Sciatic nerve (tissue), 2 donors: Measurements from ENCODE around the gene MTFMT. TPM values are rescaled to one million over a fixed set of nuclear protein-coding genes. Genes with fewer than 3 reads are reported as not detected.
"Not testable (repeated sequence)": the region's sequence is repeated elsewhere in the genome, so short reads cannot be mapped to it uniquely, and the experiment has no call there.

Experiments
- ATAC-seq: fragments of 200-7000 bp; cut with Tn5 transposase; one replicate; pipeline ENCODE4 v1.9.1; 2020; ENCODE audit warnings: mild to moderate bottlenecking, moderate library complexity
- DNase-seq: peaks from one replicate; pipeline ENCODE4 v3.0.0-alpha.2; 2020; ENCODE audit warnings: low spot score
- intact Hi-C: fragments of 100-400 bp; cut with DNase I; formaldehyde crosslinking; loops from one replicate; pipeline ENCODE4 v1.14.2; 2022
- total RNA-seq: library from RNA; stranded (reverse); fragmentation: NEBNext Ultra II Directional; extraction: Animal tissue kit (Norgen Biotek cat#: 25700); gene quantifications from one replicate; pipeline ENCODE4 v1.2.1, GENCODE V29; 2021
- donor health status: DM: no; HTN: no; CAD: no.
- donor health status: DM: no; HTN: no; CAD: no.

Gene MTFMT
- total RNA-seq, 1 donor from 2014 or later: 15.1 TPM

DNA sequence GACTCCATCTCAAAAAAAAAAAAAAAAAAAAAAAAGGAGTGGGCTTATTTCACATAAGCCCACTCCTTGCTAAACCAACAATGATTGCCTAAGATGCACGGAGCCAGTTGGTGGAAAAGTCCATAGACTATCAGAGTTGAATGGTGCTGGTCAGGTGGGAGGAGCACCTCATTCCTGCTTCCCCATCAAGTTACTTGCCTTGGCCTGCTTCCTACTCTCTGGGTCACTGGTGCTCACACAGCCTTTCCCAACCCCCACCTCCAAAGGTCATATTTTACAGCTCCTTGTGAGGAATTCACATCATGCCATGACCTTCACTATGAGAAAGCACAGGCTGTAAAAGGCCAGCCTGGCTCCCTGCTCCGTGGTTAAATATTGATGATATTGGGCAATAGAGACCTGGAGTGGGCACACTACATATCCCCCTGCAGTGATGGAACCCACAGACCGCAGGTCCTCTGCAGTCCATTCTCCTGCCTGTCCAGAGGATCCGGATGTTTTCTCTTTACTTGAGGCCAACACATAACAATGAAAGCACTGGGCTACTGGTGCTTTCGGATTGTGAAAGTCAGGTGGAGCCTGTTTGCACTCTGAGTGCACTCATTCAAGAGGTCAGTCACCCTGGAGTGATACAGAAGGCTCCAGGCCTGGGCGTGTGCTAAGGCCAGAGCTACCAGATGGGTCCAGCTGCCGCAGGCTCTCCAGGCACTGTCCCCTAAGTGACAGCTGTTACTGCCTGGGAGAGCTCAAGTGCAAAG lies 15.5 kb upstream of the MTFMT start, which contains the start of gene SLC51B:
SLC51B (plus strand) TSS at position 664 of the 758 bp plus-strand sequence. CDS start 4,618 bp downstream, outside the sequence.
- ATAC-seq (peak; percentile 81), DNase-seq (no peak)
- intact Hi-C loops: loop anchor here (5.0 kb wide), 1 partner anchor 1677 kb away; no protein-coding TSS in a partner anchor

DNA sequence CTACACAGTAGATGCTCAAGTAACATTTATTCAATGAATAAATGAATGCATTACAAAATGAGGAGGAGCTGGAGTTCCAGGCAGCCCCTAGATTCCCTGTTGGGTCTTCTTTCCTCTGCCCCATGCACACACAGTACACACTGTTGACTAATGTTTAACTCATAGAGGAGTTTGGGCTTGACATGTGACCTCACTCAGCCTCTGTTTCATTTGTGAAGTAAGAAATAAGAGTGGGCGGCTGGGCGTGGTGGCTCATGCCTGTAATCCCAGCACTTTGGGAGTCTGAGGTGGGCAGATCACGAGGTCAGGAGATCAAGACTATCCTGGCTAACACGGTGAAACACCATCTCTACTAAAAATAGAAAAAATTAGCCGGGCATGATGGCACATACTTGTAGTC lies 14.8 kb upstream of the MTFMT start:
- DNase-seq, ATAC-seq, intact Hi-C loops: not testable (repeated sequence)

DNA sequence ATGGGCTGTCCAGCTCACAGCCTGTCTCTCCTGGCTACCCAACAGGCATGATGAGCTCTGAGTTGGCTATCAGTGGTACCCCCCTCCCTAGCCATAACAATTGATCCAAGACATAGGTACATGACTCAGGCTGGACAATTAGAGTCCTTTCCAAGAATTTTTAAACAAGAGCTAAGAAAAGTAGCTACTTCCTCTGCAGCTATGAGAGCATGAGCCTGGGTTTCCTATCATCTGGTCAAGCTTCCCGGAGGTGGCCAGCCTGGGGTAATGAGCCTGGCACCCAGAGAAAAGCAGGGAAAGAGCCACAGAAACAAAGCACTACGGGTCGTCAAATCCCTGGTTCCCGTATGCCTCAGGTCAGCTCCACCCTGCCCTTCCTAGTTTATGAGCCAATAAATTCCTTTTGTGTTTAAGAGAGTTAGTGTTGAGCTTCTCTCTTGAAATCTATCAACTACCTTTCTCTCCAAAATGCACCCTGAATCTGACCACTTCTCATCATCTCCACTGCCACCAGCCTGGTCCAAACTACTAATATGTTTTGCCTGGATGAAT lies 13.4 kb upstream of the MTFMT start:
- intact Hi-C loops: no loop called here
- DNase-seq (no peak), ATAC-seq (no peak)

DNA sequence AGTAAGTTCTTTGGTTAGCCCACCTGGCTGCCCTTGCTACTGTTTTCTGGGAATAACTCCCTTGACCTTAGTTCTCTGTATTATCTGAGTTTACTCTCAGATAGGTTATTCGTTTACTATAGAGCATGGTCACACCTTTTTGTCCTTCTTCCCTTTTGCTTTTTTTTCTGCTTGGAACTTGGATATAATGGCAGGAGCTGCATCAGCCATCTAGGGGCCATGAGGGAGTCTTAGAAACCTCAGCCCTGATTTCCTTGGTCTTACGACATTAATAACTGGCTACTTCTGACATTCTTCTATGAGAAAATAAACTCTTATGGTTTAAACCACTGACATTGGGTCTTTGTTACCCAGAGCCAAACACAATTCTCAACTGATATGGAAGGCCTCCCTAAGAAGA lies 12.3 kb upstream of the MTFMT start:
- intact Hi-C loops: no loop called here
- ATAC-seq: no peak

DNA sequence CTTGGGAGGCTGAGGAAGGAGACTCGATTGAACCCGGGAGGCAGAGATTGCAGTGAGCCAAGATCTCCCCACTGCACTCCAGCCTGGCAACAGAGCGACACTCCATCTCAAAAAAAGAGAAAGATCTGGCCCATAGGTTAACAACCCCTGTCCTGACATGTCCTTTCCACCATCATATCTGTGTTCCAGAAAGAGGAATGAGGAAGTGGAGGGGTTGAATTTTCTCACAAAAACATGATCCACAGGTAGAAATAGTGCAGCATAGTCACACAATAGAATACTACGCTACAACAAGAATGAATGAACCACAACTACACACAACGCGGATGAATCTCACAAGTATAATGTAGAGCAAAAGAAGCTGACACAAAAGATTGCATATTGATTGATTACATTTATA lies 11.0 kb upstream of the MTFMT start:
- DNase-seq (no peak), ATAC-seq (no peak)
- intact Hi-C loops: no loop called here

More for the DNA sequence above, 12.3 kb upstream of the MTFMT start:
- DNase-seq: no peak

DNA sequence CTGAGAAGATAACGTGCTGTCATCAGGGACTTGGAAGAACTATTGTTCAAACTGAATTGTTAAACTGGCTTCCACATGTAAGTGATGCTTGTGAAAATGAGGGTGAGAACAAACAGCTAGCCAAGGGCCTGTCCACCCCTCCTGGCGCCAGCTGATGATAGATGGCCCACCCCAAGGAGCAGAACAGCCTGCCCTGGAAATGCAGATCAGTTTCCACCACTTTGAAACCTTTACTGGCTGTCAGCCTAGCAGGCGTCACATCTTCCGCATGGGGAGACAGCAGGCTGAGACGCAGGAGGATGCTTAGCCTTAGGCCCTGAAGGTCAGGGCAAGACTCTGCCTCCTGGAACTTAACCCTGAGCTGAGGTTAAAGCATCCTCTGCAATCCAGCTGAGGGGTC lies 9.4 kb upstream of the MTFMT start:
- no peak for DNase-seq
- no peak for ATAC-seq
- intact Hi-C loops: no loop called here

DNA sequence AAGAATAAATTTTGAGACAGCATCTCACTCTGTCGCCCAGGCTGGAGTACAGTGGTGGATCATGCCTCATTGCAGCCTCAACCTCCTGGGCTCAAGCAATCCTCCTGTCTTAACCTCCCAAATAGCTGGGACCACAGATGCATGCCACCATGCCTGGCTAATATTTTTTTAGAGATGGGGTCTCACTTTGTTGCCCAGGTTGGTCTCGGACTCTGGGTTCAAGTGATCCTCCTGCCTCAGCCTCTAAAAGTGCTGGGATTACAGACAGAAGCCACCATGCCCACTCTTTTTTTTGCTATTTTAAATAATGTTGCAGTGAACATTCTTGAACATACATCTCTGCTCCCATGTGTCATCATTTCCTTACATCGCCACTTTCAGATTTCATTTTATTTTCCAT lies 9.0 kb upstream of the MTFMT start:
- DNase-seq: no peak
- intact Hi-C loops: no loop called here

DNA sequence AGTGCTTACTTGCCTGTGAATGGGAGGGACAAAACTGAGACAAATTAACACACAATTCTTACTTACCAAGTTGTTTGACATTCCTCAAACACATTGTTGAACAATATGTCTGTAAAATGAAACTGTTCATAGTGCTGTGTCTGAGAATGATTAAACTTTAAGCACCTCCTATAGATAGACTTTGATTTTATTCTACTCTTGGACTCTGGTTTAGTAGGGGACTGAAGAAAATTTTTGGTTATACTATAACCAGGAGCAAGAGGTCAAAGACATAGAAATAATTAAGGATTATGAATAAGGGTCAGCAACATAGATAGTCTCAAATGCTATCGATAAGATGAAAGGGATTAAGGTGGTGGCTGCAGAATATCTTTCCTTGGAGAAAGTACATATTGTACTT lies 7.9 kb upstream of the MTFMT start:
- intact Hi-C loops: no loop called here

More for the DNA sequence above, 9.0 kb upstream of the MTFMT start:
- no peak for ATAC-seq

DNA sequence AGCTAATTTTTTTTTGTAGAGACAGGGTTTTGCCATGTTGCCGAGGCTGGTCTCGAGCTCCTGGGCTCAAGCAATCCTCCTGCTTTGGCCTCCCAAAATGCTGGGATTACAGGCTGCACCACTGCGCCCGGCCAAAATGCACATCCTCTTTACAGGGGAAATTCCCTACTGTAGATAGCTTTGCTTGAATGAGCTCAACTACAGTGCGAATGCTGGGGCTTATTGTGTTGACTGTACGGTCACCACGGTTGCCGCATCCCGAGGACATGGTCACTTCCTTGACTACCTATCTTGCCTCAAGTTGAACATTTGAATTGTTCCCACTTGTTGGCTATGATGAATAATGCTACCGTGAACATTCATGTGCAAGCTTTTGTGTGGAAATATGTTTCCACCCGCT lies 5.3 kb upstream of the MTFMT start:
- ATAC-seq (no peak), DNase-seq (no peak)
- intact Hi-C loops: no loop called here

More for the DNA sequence above, 7.9 kb upstream of the MTFMT start:
- ATAC-seq (no peak), DNase-seq (no peak)

DNA sequence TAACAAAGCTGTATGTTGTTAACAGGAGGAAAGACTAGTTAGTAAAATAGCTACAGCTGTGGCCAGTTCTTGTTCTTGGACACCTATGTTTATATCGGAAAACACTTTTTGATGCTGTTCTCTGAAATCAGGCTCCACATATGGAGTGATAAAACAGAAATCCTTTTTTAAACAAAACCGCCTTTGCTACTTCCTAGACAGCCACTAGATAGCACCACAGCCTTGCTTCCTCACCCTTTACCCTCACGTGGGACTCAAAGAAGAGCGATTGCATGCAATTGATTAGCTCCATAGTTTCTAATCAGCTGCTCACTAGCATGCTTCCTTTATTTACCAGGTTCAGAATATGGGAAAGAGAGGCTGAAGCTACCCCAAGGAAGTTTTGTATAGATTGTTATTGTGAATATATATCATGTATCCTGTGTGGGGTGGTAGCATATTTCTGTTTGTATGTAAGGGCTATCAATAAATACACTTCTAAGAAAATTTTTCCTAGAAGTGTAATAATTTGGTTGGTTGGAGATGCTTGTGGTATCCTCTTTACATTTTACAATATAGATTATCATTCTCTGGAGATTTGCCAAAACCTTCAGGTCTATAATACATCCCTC lies 4.3 kb upstream of the MTFMT start:
- peak; percentile 71 for ATAC-seq
- intact Hi-C loops: no loop called here
- DNase-seq: no peak

DNA sequence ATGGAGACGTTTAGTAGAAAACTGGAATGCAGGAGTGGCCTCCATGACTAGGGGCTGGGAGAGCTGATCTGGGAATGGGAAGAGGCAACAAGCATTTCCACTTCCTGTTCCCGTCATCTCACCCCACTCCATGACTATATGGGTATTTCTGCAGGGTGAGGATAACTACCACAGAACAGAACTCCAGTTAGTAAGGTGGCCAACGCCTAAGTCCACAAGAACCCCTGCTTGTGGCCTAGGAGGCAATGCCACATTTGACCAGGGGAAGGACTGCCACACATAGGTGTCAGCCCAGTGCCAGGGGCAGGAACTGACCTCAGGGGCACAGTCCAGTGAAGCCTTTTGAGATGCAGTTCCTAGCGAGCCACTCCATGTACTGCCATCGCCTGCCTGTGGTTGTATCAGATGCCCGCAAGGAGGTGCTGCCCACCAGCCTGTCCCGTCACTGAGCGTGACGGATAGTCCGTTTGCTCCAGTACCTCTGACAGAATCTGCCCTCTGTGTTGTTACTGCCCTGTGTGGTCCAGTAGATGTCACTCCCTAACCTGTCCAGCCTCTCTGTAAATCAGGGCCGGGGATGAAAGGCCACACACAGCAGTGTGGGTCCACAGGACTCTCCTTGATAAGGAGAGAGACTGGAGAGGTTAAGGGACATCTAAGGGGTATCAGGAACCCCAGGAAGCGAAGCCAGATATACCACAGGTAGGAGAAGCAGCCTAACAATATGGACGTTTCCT lies 3.5 kb upstream of the MTFMT start:
- peak; percentile 60 for ATAC-seq
- intact Hi-C loops: no loop called here

DNA sequence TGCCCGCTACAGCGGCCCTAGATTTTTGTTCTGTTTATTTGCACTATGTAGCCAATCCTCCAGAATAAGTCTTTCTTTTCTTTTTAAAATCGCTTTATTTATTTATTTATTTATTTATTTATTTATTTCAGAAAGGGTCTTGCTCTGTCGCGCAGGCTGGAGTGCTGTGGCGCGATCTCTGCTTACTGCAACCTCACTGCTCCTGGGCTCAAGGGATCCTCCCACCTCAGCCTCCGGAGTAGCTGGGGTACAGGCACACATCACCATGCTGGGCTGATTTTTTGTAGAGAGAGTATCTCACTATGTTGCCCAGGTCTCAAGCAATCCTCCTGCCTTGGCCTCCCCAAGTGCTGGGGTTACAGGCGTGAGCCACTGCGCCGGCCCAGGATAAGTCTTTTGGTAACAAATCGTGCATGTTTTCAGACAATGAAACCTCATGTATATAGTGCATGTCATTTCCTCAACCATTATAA lies 333 bp upstream of the MTFMT start:
- DNase-seq: no peak
- ATAC-seq: no peak
- intact Hi-C loops: no loop called here

More for the DNA sequence above, 3.5 kb upstream of the MTFMT start:
- no peak for DNase-seq

DNA sequence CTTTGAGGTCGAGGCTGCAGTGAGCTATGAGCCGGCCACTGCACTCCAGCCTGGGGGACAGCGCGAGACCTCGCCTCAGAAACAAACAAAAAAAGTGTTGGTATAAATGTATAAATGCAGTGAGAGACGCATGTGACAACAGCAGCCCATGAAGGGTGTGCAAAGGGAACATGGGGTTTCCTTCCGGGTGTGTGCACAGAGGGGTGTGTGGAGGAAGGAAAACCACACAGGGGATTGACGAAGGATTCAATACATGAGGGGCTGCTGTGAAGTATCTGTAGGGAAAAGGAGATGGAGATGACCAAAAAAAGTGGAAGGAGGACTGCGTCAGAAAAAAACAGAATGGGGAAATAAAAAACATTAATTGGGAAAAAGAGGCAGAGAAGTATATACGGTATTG lies 1.1 kb downstream of the MTFMT start:
- ATAC-seq (no peak), DNase-seq (no peak)
- intact Hi-C loops: no loop called here

DNA sequence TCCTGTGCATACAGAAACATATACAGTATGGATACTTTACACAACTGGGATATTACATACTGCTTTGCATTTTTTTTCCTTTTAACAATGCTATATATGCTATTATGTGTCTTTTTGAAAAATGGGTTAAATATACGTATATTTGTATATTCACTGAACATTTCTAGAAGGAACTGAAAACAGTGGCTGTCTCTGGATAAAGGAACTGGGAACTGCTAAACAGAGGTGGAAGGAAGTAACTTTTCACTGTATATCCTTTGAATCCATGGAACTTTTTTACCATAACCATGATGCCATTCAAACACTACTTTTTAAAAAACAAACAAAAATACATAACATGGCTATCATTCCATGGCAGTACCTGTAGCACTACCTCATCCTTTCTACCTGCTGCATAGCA lies 1.8 kb downstream of the MTFMT start:
- ATAC-seq: no peak
- DNase-seq: no peak
- intact Hi-C loops: no loop called here

DNA sequence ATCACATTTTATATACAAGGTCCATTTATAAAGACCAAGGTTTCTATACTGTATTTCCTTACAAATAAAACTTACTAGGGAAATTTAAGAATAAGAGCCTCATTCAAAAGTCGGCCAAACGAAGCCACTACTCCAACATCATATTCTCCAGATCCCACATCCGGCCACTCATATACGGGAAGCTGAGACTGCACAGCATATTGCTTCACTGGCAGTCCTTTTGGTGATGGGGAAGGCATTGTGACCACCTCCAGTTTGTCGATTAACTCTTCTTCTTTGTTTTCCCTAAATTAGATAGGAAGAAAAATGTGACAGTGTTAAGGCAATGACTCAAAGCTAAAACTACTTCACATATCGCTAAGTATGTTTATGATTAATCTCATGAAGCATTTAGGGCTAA lies 2.7 kb downstream of the MTFMT start:
- intact Hi-C loops: no loop called here
- DNase-seq (no peak), ATAC-seq (no peak)

DNA sequence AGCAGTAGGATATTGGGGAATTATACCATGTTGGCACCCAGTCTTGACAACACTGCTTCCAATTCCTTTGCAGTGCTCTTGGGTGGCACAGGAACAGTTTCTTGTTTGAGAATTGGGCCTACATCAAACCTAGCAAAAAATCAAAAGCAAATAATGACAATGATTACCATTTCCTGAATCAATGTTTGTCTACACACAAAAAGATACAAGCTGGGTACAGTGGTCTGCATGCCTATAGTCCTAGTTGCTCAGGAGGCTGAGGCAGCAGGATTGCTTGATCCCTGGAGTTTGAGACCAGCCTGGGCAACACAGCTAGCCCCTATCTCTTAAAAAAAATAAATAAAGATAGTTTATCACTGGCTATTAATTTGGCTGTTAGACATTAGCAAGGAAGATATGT lies 8.0 kb downstream of the MTFMT start:
- no peak for ATAC-seq
- intact Hi-C loops: no loop called here
- DNase-seq: no peak

DNA sequence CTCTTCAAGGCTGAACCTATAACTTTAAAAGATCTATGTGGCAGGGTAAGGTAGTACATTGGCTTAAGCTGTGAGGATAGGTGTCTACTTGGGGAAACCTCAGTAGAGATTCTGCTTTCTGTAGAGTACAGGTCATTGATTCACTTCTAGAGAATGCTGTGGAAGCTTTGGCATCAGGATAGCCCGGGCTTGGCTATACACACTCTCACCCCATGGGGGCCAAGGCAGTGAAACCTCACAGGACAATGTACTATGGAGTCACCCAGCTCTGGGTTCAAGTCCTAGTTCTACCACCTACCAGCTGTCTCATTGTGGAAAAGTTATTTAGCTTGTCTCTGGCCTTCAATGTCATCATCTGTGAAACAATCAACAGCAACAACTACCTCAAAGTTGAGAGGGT lies 9.0 kb downstream of the MTFMT start:
- intact Hi-C loops: no loop called here
- ATAC-seq (no peak), DNase-seq (no peak)

DNA sequence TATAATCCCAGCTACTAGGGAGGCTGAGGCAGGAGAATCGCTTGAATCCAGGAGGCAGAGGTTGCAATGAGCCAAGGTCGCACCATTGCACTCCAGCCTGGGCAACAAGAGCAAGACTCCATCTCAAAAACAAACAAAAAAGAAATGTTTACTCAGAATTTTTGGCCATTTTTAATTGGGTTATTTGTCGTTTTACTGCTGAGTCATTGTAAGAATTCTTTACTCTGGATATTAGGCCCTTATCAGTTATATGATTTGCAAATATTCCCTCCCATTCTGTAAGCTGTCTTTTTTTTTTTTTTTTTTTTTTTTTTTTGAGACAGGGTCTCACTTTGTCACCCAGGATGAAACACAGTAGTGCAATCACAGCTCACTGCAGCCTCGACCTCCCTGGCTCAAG lies 18.2 kb downstream of the MTFMT start:
- DNase-seq, ATAC-seq, intact Hi-C loops: not testable (repeated sequence)

DNA sequence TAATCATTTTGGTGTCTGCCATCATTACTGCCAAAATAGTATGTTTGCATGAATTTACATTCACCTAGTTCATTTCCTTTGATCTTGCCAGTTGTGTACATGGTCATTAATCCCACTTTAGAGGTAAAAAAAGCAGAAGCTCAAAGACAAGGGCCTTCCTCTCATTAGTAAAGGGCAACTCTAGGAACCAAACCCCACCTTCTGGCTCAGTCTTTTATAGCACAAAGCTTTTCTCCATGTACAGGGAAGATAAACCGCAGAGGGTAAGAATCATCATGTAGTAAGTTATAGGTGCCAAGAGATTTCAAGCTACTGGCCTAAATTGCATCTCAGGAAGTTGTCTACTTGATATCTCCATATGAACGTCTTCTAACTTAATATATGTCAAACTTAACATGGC lies 20.5 kb downstream of the MTFMT start:
- ATAC-seq: peak; percentile 57
- no peak for DNase-seq
- intact Hi-C loops: no loop called here

DNA sequence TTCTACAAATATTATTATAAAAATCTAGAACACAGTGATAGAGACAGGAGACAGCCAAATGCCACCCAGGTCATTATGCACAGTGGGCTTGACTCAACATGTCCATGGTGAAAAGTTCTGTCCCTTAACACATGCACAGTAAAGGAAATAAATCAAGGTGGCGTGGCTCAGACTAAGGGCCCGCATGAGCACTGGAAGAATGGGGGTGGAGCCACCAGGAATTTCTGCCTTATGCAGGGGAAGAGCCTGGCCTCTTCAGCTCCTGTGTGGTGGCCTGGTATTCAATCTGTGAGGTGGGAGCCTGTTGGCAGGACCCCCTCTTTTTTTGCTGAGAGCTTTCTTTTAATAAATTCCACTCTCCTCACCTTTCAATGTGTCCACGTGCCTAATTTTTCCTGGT lies 22.6 kb downstream of the MTFMT start:
- no peak for DNase-seq

More for the DNA sequence above, 22.6 kb downstream of the MTFMT start:
- intact Hi-C loops: no loop called here
- no peak for ATAC-seq
